BE2C (cell line): ENCODE data around the gene FALEC.

Source experiments
- DNase-seq: peaks from one replicate; pipeline ENCODE4 v3.0.0-alpha.2; 2020
- H3K27me3 ChIP-seq: fragments of 250-450 bp; sonication (Bioruptor Pico); 2 replicates; pipeline ENCODE4 v1.5.1; 2020; ENCODE audit warnings: mild to moderate bottlenecking
- H3K36me3 ChIP-seq: fragments of 250-450 bp; sonication (Bioruptor Pico); 2 replicates; pipeline ENCODE4 v1.5.1; 2020; ENCODE audit warnings: mild to moderate bottlenecking
- H3K4me1 ChIP-seq: fragments of 250-450 bp; sonication (Bioruptor Pico); 2 replicates; pipeline ENCODE4 v1.5.1; 2020
- H3K4me3 ChIP-seq: 2 replicates; pipeline ENCODE4 v1.5.1; 2011; ENCODE audit warnings: low read depth, low read length
- H3K9me3 ChIP-seq: fragments of 250-450 bp; sonication (Bioruptor Pico); 2 replicates; pipeline ENCODE4 v1.5.1; 2020
- TF ChIP-seq, protein P1 (sequence below): IDR thresholded peaks from 2 replicates; pipeline ENCODE4 v1.5.1; 2012; ENCODE audit warnings: mild to moderate bottlenecking, low read depth, low read length

Gene FALEC

DNA sequence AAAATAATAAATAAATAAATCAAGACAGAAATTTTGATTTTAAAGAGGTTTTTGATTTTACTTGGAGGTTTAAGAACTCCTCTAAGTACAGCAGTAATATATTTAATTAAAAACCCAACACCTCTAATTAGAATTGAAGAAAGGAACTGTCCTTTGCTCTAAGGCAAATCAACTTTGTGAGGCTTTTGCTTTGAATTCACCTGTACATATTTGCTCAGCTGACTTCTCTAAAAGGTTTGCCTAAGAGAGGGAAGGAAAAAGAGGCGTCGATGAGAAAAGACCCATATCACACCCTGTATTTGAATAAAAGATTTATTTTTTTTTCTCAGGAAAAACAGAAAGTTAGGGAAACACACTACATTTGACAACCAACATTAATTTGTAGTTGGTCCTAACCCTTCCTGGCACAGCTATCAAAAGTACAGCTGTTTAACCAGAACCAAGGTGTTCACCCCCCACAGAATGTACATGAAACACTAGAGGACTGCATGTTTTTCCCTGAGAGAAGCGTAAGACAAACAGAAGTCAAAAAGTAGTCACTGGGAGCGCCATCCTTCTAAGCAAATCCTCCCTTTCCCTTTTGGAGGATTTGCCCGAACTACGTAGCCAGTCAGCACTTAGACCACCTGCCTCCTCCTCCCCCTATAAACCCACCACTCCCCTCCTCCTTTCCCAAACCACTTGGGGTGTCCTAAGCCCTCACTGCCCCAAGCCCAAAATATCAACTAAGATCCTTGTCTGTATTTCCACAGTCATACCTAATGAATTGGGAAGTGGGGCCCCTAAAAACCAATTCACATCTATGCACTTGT, 58.9 kb downstream of the FALEC start:
- Histone ChIP-seq H3K4me3 (no peak overlapping the region), H3K4me1 (no peaks in the 10 kb centered on the region), H3K36me3 (peaks cover 74% of the 10 kb centered on the region), H3K9me3 (no peaks in the 10 kb centered on the region), H3K27me3 (no peaks in the 10 kb centered on the region)
- DNase-seq: no peak
- TF ChIP-seq, protein P1, sequence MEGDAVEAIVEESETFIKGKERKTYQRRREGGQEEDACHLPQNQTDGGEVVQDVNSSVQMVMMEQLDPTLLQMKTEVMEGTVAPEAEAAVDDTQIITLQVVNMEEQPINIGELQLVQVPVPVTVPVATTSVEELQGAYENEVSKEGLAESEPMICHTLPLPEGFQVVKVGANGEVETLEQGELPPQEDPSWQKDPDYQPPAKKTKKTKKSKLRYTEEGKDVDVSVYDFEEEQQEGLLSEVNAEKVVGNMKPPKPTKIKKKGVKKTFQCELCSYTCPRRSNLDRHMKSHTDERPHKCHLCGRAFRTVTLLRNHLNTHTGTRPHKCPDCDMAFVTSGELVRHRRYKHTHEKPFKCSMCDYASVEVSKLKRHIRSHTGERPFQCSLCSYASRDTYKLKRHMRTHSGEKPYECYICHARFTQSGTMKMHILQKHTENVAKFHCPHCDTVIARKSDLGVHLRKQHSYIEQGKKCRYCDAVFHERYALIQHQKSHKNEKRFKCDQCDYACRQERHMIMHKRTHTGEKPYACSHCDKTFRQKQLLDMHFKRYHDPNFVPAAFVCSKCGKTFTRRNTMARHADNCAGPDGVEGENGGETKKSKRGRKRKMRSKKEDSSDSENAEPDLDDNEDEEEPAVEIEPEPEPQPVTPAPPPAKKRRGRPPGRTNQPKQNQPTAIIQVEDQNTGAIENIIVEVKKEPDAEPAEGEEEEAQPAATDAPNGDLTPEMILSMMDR: no peak

DNA sequence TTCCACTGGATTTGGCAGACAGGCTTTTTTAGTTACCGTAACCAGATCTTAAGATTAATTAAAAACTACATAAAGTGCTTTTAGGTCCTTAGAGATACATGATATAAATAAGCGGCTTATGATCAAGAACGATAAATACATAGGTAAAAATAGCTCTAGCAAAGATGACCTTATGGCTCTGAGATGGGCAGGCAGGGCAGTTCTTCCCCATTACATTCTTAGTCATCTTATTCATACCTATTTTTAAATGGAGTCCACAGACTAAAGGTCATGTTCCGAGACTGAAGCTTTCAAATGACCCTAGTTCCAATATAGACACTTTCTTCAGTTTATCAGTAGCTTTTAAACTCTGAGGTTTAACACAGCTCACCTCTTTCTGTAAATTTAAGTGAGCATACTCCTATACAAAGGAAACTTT, 59.5 kb downstream of the FALEC start:
- Histone ChIP-seq H3K4me1 (no peaks in the 10 kb centered on the region), H3K27me3 (no peaks in the 10 kb centered on the region), H3K36me3 (peaks cover 74% of the 10 kb centered on the region), H3K9me3 (no peaks in the 10 kb centered on the region), H3K4me3 (no peak overlapping the region)
- no peak for DNase-seq
- TF ChIP-seq, protein P1: no peak

- H3K4me1 ChIP-seq: no peaks in the 10 kb centered on the region
- TF ChIP-seq, protein P1: no peak
- no peak for DNase-seq
- peak overlapping the region; percentile 96 for H3K4me3 ChIP-seq
- H3K9me3 ChIP-seq: 0 out of 2 replicates have a peak, but pooled peaks cover 2% of the 10 kb centered on the region
- no peaks in the 10 kb centered on the region for H3K27me3 ChIP-seq
- peaks cover 74% of the 10 kb centered on the region for H3K36me3 ChIP-seq
Observed at GRCh38 chr1:150575518-150576366, 60.2 kb downstream of the FALEC start.

DNA sequence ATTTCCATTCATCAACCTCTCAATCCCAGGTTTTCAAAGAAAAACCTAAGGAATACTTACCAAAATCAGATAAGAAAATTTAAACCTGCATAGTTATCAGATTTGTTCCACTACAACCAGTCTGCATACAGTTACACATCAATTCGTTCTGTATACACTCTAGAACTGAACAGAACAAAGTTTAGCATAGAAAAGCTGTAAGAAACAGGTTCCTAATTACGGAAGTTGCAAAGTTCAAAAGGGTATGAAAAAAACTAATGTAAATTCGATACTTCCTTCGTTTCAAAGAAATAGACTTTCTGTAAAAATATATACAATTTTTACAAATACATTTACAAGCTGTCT, 60.8 kb downstream of the FALEC start:
- H3K9me3 ChIP-seq: 0 out of 2 replicates have a peak, but pooled peaks cover 2% of the 10 kb centered on the region
- H3K36me3 ChIP-seq: peaks cover 70% of the 10 kb centered on the region
- no peak for DNase-seq
- H3K4me1 ChIP-seq: no peaks in the 10 kb centered on the region
- TF ChIP-seq, protein P1: no peak
- H3K27me3 ChIP-seq: no peaks in the 10 kb centered on the region
- H3K4me3 ChIP-seq: peak overlapping the region; percentile 96

GRCh38 chr1:150576794-150577556, 61.4 kb downstream of the FALEC start:
- Histone ChIP-seq H3K36me3 (peaks cover 68% of the 10 kb centered on the region), H3K4me3 (peak overlapping the region; percentile 96), H3K9me3 (0 out of 2 replicates have a peak, but pooled peaks cover 2% of the 10 kb centered on the region), H3K27me3 (no peaks in the 10 kb centered on the region), H3K4me1 (no peaks in the 10 kb centered on the region)
- TF ChIP-seq, protein P1: no peak
- no peak for DNase-seq
